Thyroid gland (tissue), 4 donors: ENCODE results near the gene DCTN1. TPM values are rescaled to one million over a fixed set of nuclear protein-coding genes. Genes with fewer than 3 reads are reported as not detected.
"Not testable (repeated sequence)": the region's sequence is repeated elsewhere in the genome, so short reads cannot be mapped to it uniquely, and the experiment has no call there.

Source experiments
- DNase-seq, 2 donors: peaks; one replicate each; pipeline ENCODE4 v3.0.0-alpha.2; 2019
- H3K27ac ChIP-seq, 3 donors: fragments of 200-600 bp; sonication (generic); 1 replicate in 2 of 3; 2 replicates in 1 of 3; pipeline ENCODE4 v1.5.1; 2016 to 2019; ENCODE audit warnings: mild to moderate bottlenecking in 1 of 3, moderate library complexity in 1 of 3
- H3K27me3 ChIP-seq: fragments of 200-600 bp; sonication (generic); one replicate; pipeline ENCODE4 v1.5.1; 2019
- H3K36me3 ChIP-seq, 2 donors: fragments of 200-600 bp; sonication (generic); one replicate each; pipeline ENCODE4 v1.5.1; 2016 to 2019
- H3K4me1 ChIP-seq, 2 donors: fragments of 200-600 bp; sonication (generic); one replicate each; pipeline ENCODE4 v1.5.1; 2017 to 2019
- H3K4me3 ChIP-seq, 3 donors: fragments of 200-600 bp; sonication (generic); replicated peaks in 1 of 3; 1 replicate in 2 of 3; 2 replicates in 1 of 3; pipeline ENCODE4 v1.5.1; 2016; ENCODE audit warnings: mild to moderate bottlenecking in 1 of 3
- H3K9me3 ChIP-seq: fragments of 200-600 bp; sonication (generic); one replicate; pipeline ENCODE4 v1.5.1; 2017
- POLR2A ChIP-seq, 2 donors: fragments of 450-650 bp; IDR thresholded peaks; one replicate each; pipeline ENCODE4 v1.6.1; 2017; ENCODE audit warnings: antibody characterized with exemption in 2 of 2, mild to moderate bottlenecking in 2 of 2, moderate library complexity in 1 of 2
- WGBS, 2 donors: methylation state at CpG; one replicate each; pipeline ENCODE4 v1.1.5; 2017; 5-methylcytosine and 5-hydroxymethylcytosine counted together
- intact Hi-C: fragments of 100-400 bp; cut with DNase I; formaldehyde crosslinking; loops from one replicate; pipeline ENCODE4 v1.15.1; 2023
- total RNA-seq, 4 donors: library from RNA; depleted of rRNA; stranded (reverse); fragments of >200 nt; gene quantifications; one replicate each; pipeline ENCODE4 v1.2.3, GENCODE V29; 2016
- TF ChIP-seq, protein P1 (sequence below), 6 experiments: fragments of 200-600 bp in 3 of 6; fragments of 450-650 bp in 3 of 6; sonication (generic) in 3 of 6; IDR thresholded peaks; one replicate each; pipeline ENCODE4 v1.5.1; 2016 to 2019; ENCODE audit warnings: antibody characterized with exemption in 6 of 6, mild to moderate bottlenecking in 2 of 6, inconsistent platforms in 1 of 6, moderate library complexity in 1 of 6

DCTN1 gene
- total RNA-seq, 4 donors from 2014 or later, result 82.6 to 124 (median 108) TPM

DNA sequence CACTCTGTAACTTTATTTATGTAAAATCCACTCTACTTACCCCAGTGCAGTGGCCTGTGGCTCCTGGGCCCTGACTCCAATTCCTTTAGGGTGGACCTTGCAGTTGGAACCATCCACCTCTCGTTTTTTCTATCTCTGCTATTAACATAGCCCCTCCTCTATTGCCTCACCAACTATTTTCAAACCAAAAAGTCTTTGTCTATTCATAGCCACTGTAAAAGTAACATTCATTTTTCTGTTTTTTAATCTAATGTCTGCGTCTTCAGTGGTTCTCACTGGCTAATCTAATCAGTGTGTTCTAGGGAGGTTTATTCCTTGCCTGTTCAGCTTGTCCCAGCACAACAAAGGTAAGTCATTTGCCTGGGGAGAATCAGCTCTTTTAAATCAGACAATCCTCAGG lies 36.8 kb downstream of the DCTN1 start, which contains the start of gene SLC4A5:
TSS of gene SLC4A5 (minus strand) at position 101 of the 400 bp plus-strand sequence. CDS start 28,393 bp downstream, outside the sequence.
- Histone ChIP-seq H3K36me3 (no peaks in the 10 kb centered on the region), H3K27ac (no peak within 1 kb of the TSS), H3K27me3 (no peaks in the 10 kb centered on the region), H3K9me3 (no peaks in the 10 kb centered on the region), H3K4me3 (no peak within 1 kb of the TSS), H3K4me1 (no peaks in the 10 kb centered on the region)
- 82 to 88% methylated on average over 2 of the region's 2 CpGs for WGBS, 2 donors
- no peak for DNase-seq
- intact Hi-C loops, result no loop called here
- no peak for TF ChIP-seq POLR2A (IDR thresholded peaks at IDR 0.05)
- TF ChIP-seq, protein P1, sequence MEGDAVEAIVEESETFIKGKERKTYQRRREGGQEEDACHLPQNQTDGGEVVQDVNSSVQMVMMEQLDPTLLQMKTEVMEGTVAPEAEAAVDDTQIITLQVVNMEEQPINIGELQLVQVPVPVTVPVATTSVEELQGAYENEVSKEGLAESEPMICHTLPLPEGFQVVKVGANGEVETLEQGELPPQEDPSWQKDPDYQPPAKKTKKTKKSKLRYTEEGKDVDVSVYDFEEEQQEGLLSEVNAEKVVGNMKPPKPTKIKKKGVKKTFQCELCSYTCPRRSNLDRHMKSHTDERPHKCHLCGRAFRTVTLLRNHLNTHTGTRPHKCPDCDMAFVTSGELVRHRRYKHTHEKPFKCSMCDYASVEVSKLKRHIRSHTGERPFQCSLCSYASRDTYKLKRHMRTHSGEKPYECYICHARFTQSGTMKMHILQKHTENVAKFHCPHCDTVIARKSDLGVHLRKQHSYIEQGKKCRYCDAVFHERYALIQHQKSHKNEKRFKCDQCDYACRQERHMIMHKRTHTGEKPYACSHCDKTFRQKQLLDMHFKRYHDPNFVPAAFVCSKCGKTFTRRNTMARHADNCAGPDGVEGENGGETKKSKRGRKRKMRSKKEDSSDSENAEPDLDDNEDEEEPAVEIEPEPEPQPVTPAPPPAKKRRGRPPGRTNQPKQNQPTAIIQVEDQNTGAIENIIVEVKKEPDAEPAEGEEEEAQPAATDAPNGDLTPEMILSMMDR (IDR thresholded peaks at IDR 0.05), result no peak

- not testable (repeated sequence) for H3K36me3 ChIP-seq, H3K4me1 ChIP-seq, H3K4me3 ChIP-seq, H3K27me3 ChIP-seq, H3K9me3 ChIP-seq, H3K27ac ChIP-seq, DNase-seq
- intact Hi-C loops, result loop anchor here (10.0 kb wide), 1 partner anchor 511 kb away; the partner anchor contains the start of gene STAMBP
- 81 to 82% methylated on average over 2 of the region's 2 CpGs for WGBS, 2 donors
Measured at GRCh38 chr2:74336227-74336626, 43.9 kb downstream of the DCTN1 start.

GRCh38 chr2:74334931-74335333 lies 45.2 kb downstream of the DCTN1 start:
- Histone ChIP-seq H3K4me1 (peaks cover 0 to 8% of the 10 kb centered on the region in 2 donors), H3K36me3 (no peaks in the 10 kb centered on the region), H3K27me3 (no peaks in the 10 kb centered on the region), H3K9me3 (no peaks in the 10 kb centered on the region), H3K4me3 (no peak overlapping the region), H3K27ac (no peak overlapping the region)
- WGBS, 2 donors, result 33 to 36% methylated on average over 3 of the region's 3 CpGs
- intact Hi-C loops, result loop anchor here (2.0 to 10.0 kb wide), 2 partner anchors 84 to 510 kb away; partner anchors contain the start of gene STAMBP
- TF ChIP-seq, protein P1 (IDR thresholded peaks at IDR 0.05), result peak; percentile 82 to 96 (median 92)
- TF ChIP-seq POLR2A (IDR thresholded peaks at IDR 0.05), result no peak
- peak; percentile 81 to 88 for DNase-seq

DNA sequence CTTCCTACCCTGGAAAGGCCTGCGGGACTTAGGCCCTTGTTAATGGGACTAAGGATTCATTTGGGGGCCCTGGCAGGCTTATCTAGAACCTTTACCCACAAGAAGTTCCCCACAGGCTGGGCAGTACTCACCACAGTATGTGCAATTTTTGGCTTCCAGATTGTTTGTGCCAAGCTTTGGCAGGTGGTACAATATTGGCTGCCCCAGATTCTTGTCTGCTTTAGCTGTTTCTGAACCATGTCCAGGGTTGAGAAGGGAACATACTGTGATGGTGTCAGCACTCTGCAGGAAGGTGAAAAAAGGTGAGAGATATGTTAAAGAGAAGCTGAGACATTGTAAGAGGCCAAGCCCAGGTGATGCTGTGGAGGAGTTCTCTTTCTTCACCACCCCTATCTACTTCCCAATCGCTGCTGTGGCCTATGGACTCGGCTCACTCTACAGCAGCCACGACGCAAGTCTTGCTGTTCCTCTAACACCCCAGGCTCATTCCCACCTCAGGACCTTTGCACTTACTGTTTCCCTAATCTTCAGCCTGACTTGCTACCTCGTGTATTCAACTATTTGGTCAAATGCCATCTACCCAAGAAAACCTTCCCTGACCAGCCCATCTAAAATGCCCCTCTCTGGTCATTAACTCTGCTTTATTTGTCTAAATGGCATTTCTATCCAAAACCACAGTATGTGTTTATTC lies 46.1 kb downstream of the DCTN1 start:
- no peak for TF ChIP-seq POLR2A (IDR thresholded peaks at IDR 0.05)
- TF ChIP-seq, protein P1 (IDR thresholded peaks at IDR 0.05), result no peak
- intact Hi-C loops, result loop anchor here (2.0 to 10.0 kb wide), 2 partner anchors 83 to 509 kb away; partner anchors contain the start of gene STAMBP
- H3K4me3 ChIP-seq, result no peak overlapping the region
- DNase-seq, result peak in 1 of 2 donors; percentile 26
- no peak overlapping the region for H3K27ac ChIP-seq
- H3K27me3 ChIP-seq, result no peaks in the 10 kb centered on the region
- WGBS, 2 donors, result 89 to 96% methylated on average over 6 of the region's 6 CpGs
- H3K4me1 ChIP-seq, result peaks cover under 1 to 8% of the 10 kb centered on the region in 2 donors
- H3K36me3 ChIP-seq, result no peaks in the 10 kb centered on the region
- H3K9me3 ChIP-seq, result no peaks in the 10 kb centered on the region

GRCh38 chr2:74333175-74333574 lies 46.9 kb downstream of the DCTN1 start:
- no peaks in the 10 kb centered on the region for H3K27me3 ChIP-seq
- no peak for DNase-seq

More at GRCh38 chr2:74333175-74333574, 46.9 kb downstream of the DCTN1 start:
- TF ChIP-seq, protein P1 (IDR thresholded peaks at IDR 0.05), result peak in 1 of 6 experiments; percentile 1
- TF ChIP-seq POLR2A (IDR thresholded peaks at IDR 0.05), result no peak
- H3K36me3 ChIP-seq, result no peaks in the 10 kb centered on the region
- H3K4me1 ChIP-seq, result peaks cover 9 to 17% of the 10 kb centered on the region in 2 donors
- H3K4me3 ChIP-seq, result no peak overlapping the region
- no peaks in the 10 kb centered on the region for H3K9me3 ChIP-seq
- no peak overlapping the region for H3K27ac ChIP-seq
- intact Hi-C loops, result loop anchor here (10.0 kb wide), 1 partner anchor 508 kb away; the partner anchor contains the start of gene STAMBP
- WGBS, 2 donors, result 74 to 76% methylated on average over 3 of the region's 3 CpGs
